GM10266 (cell line): ENCODE measurements around the gene NSUN5.

ENCODE experiments used
- DNase-seq: peaks from one replicate; pipeline ENCODE4 v3.0.0; 2012; ENCODE audit errors: extremely low spot score
- TF ChIP-seq, protein P1 (sequence below): IDR thresholded peaks from 2 replicates; pipeline ENCODE4 v1.5.1; 2012; ENCODE audit warnings: mild to moderate bottlenecking, low read depth; ENCODE audit not compliant: control insufficient read depth, insufficient read depth; ENCODE audit errors: missing control alignments

NSUN5 gene

GRCh38 chr7:73308665-73309214 lies at the start of gene NSUN5:
NSUN5 (minus strand) TSS chr7:73308826; CDS start chr7:73308790, 36 bp downstream.
- TF ChIP-seq, protein P1, sequence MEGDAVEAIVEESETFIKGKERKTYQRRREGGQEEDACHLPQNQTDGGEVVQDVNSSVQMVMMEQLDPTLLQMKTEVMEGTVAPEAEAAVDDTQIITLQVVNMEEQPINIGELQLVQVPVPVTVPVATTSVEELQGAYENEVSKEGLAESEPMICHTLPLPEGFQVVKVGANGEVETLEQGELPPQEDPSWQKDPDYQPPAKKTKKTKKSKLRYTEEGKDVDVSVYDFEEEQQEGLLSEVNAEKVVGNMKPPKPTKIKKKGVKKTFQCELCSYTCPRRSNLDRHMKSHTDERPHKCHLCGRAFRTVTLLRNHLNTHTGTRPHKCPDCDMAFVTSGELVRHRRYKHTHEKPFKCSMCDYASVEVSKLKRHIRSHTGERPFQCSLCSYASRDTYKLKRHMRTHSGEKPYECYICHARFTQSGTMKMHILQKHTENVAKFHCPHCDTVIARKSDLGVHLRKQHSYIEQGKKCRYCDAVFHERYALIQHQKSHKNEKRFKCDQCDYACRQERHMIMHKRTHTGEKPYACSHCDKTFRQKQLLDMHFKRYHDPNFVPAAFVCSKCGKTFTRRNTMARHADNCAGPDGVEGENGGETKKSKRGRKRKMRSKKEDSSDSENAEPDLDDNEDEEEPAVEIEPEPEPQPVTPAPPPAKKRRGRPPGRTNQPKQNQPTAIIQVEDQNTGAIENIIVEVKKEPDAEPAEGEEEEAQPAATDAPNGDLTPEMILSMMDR = no peak
- peak; percentile 95 for DNase-seq

DNA sequence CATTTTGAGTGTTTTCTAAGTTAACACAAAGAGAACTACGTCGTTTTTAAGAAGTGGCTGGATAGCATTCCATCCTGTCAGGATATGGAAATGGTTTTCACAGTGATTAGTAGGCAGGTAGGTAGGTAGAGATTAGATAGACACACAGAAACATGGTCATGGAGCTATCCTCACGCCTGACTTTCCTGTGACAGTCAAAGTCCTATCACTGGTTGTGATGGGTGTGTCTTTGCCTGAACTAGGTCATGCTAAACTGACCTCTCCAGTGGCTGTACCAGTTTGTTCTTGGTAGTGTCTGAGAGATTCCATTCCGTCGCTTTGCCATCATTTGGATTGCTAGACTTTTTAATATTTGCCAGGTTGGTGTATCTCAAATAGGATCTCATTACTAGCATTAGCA lies 47.5 kb upstream of the NSUN5 start:
- TF ChIP-seq, protein P1 = no peak
- no peak for DNase-seq

DNA sequence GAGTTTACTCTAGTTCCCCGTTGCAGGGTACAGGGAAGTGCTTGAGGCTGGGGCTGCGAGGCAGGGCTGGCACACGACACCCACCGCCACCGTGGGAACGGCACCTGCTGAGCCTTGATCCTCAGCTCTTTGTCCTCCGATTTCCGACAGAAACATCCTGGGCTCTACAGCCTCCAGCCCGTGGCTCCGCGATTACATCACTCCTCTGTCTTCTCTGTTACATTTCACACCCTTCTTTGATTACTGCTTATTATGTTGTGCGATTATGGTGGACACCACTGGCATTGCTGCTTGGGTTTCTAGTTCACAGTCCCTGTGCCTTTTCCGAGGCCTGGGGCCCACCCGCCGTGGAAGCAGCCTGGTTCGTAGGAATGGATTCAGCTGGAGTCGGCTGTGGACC lies 46.2 kb upstream of the NSUN5 start:
- no peak for DNase-seq
- TF ChIP-seq, protein P1 = no peak

DNA sequence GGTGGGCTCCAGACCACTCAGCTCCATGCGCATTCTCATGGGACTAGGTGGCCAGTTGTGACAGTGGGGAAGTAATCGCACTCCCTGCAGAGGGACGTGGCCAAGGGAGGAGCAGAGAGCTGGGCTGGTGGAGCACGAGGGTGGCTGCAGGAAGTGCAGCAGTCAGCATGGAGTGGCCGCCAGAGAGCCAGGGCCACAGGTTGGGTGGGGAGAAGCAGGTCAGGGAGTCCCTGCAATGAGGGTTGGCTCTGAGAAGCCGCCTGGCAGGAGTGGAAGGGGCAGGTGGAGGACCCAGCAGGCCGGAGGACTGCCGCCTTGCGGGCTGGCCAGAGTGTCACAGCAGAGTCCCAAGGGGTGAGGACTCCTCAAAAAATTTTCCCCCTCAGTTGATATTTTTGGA lies 45.6 kb upstream of the NSUN5 start:
- DNase-seq = no peak
- TF ChIP-seq, protein P1 = no peak

- TF ChIP-seq, protein P1 = no peak
- no peak for DNase-seq
Measured at GRCh38 chr7:73353243-73353642, 44.6 kb upstream of the NSUN5 start.

DNA sequence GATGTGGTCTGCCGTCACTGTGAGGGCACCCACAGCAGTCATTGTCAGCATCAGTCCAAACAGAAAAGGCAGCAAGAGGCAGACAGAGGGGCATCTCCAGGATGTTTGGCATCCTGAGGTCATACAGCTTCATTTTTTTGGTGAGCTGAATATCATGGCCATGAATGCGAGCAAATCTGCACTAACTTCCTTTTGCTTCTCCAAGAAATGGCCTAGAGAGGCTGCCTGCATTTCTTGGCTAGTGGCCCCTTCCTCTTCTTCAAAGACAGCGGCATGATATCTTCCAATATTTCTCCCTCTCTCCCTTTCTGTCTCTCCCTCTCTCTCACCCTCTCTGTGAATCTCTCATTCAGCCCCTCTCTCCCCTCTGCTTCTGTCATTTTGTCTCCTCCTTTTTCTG lies 44.2 kb upstream of the NSUN5 start:
- TF ChIP-seq, protein P1 = no peak
- DNase-seq = no peak

DNA sequence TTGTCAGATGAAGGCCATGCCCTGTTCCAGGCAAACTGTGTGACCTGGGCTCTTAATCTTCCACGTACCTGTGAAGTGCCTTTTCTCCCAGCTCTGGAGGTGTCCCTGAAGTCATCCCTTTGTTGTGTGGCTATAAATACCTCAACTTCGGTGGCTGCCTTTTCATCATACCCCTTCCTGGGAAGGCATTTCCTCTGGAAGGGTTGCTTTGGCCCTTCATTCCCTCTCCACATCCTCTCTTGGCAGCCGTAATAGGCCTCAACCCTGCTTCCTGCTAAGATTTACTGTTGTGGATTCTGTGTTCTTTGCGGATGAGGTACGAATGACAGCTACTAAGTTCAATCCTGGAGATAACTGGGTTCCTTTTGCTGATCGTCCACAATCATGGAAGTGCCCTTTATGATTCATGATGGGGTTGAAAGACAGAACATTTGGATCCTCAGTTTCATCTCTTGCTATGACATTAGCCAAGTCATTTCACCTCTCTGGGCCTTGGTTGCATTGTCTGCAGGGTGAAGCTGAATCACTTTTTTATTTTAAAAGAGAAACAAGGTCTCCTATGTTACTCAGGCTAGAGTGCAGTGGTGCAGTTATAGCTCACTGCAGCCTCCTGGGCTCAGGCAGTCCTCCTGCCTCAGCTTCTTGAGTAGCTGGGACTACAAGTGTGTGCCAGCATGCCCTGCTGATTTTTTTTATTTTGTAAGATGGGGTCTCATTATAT lies 43.0 kb upstream of the NSUN5 start:
- DNase-seq = no peak
- TF ChIP-seq, protein P1 = no peak
